Left lung (tissue), 10 donors: ENCODE data around the gene ECE1. TPM values are rescaled to one million over a fixed set of nuclear protein-coding genes. Genes with fewer than 3 reads are reported as not detected.
"Not testable (repeated sequence)": the region's sequence is repeated elsewhere in the genome, so short reads cannot be mapped to it uniquely, and the experiment has no call there.

Experiments
- ATAC-seq: fragments of 200-7000 bp; cut with Tn5 transposase; one replicate; pipeline ENCODE4 v1.9.1; 2020; ENCODE audit warnings: moderate library complexity
- DNase-seq, 4 donors: peaks; one replicate each; pipeline ENCODE4 v3.0.0-alpha.2; 2013 to 2020
- H3K27ac ChIP-seq, 2 donors: fragments of 200-600 bp; sonication (generic) in 1 of 2; one replicate each; pipeline versions ENCODE4 v1.5.0 to v1.8.0; 2020 to 2021
- H3K27me3 ChIP-seq, 2 donors: fragments of 200-600 bp; sonication (generic) in 1 of 2; one replicate each; pipeline versions ENCODE4 v1.5.0 to v1.8.0; 2020 to 2021
- H3K36me3 ChIP-seq, 2 donors: fragments of 200-600 bp; sonication (generic) in 1 of 2; one replicate each; pipeline versions ENCODE4 v1.5.0 to v1.8.0; 2020 to 2021
- H3K4me1 ChIP-seq, 2 donors: fragments of 200-600 bp; one replicate each; pipeline ENCODE4 v1.8.0; 2021
- H3K4me3 ChIP-seq, 2 donors: fragments of 200-600 bp; sonication (generic) in 1 of 2; one replicate each; pipeline versions ENCODE4 v1.5.0 to v1.8.0; 2020 to 2021; ENCODE audit warnings: mild to moderate bottlenecking in 1 of 2
- H3K9me3 ChIP-seq, 2 donors: fragments of 200-600 bp; sonication (generic) in 1 of 2; one replicate each; pipeline versions ENCODE4 v1.5.0 to v1.8.0; 2020 to 2021
- CTCF ChIP-seq, 2 donors: fragments of 200-600 bp; sonication (generic) in 1 of 2; IDR thresholded peaks; one replicate each; pipeline versions ENCODE4 v1.5.0 to v1.8.0; 2021; ENCODE audit warnings: antibody characterized with exemption in 2 of 2
- intact Hi-C, 2 donors: fragments of 100-400 bp; cut with DNase I; formaldehyde crosslinking; loops; one replicate each; pipeline versions ENCODE4 v1.11.2 to v1.14.2; 2022
- polyA plus RNA-seq, 6 donors: library from polyadenylated mRNA; unstranded; fragments of 120-200 nt; gene quantifications; one replicate each; pipeline ENCODE4 v1.2.1, GENCODE V29; 2013; ENCODE audit not compliant: insufficient read length in 6 of 6
- total RNA-seq, 2 donors: library from RNA; stranded (reverse); fragmentation: NEBNext Ultra II Directional; extraction: Animal tissue kit (Norgen Biotek cat#: 25700); gene quantifications; one replicate each; pipeline ENCODE4 v1.2.1, GENCODE V29; 2021
- donor health status: DM: no; HTN: yes; CAD: no.
- donor health status: DM: no; HTN: no; CAD: no.

Gene ECE1
- total and polyA plus RNA-seq, 8 donors = 76.7 to 107 (median 83.3) TPM

GRCh38 chr1:21291964-21292363, 1.7 kb upstream of the ECE1 start:
- Histone ChIP-seq H3K9me3 (no peaks in the 10 kb centered on the region), H3K4me1 (peaks cover 0 to 88% of the 10 kb centered on the region in 2 donors), H3K4me3 (no peak overlapping the region), H3K36me3 (no peaks in the 10 kb centered on the region), H3K27ac (peak overlapping the region; percentile 69 to 91), H3K27me3 (no peaks in the 10 kb centered on the region)
- no peak for DNase-seq
- TF ChIP-seq CTCF (IDR thresholded peaks at IDR 0.05) = no peak
- ATAC-seq = no peak
- intact Hi-C loops = no loop called here

- ATAC-seq (no peak), DNase-seq (no peak)
- intact Hi-C loops = no loop called here
- H3K27ac ChIP-seq = peak overlapping the region in 1 of 2 donors; percentile 89
- no peaks in the 10 kb centered on the region for H3K36me3 ChIP-seq
- no peak overlapping the region for H3K4me3 ChIP-seq
- no peak for TF ChIP-seq CTCF (IDR thresholded peaks at IDR 0.05)
- no peaks in the 10 kb centered on the region for H3K27me3 ChIP-seq
- H3K9me3 ChIP-seq = no peaks in the 10 kb centered on the region
- H3K4me1 ChIP-seq = peaks cover 0 to 93% of the 10 kb centered on the region in 2 donors
Measured at GRCh38 chr1:21291184-21291583, 921 bp upstream of the ECE1 start.

GRCh38 chr1:21290546-21290944, 282 bp upstream of the ECE1 start:
- intact Hi-C loops = no loop called here
- Histone ChIP-seq H3K4me1 (peaks cover 0 to 88% of the 10 kb centered on the region in 2 donors), H3K4me3 (peak overlapping the region; percentile 50 to 69), H3K36me3 (no peaks in the 10 kb centered on the region), H3K9me3 (no peaks in the 10 kb centered on the region), H3K27ac (peak overlapping the region; percentile 48 to 89), H3K27me3 (no peaks in the 10 kb centered on the region)
- TF ChIP-seq CTCF (IDR thresholded peaks at IDR 0.05) = no peak
- ATAC-seq = no peak
- no peak for DNase-seq

- ATAC-seq (no peak), DNase-seq (no peak)
- intact Hi-C loops = no loop called here
- Histone ChIP-seq H3K36me3 (peaks cover 0 to under 1% of the 10 kb centered on the region in 2 donors), H3K4me1 (peaks cover 7 to 88% of the 10 kb centered on the region in 2 donors), H3K27ac (peak overlapping the region; percentile 48 to 89), H3K4me3 (peak overlapping the region in 1 of 2 donors; percentile 69), H3K27me3 (no peaks in the 10 kb centered on the region), H3K9me3 (no peaks in the 10 kb centered on the region)
- no peak for TF ChIP-seq CTCF (IDR thresholded peaks at IDR 0.05)
Measured at GRCh38 chr1:21289127-21289526, 1.1 kb downstream of the ECE1 start.

- peaks cover 7 to 86% of the 10 kb centered on the region in 2 donors for H3K4me1 ChIP-seq
Measured at GRCh38 chr1:21287905-21288514, 2.3 kb downstream of the ECE1 start.

GRCh38 chr1:21285386-21285785, 4.9 kb downstream of the ECE1 start:
- intact Hi-C loops, ATAC-seq, H3K27me3 ChIP-seq, H3K9me3 ChIP-seq, H3K36me3 ChIP-seq, H3K4me3 ChIP-seq, DNase-seq: not testable (repeated sequence)
- Histone ChIP-seq H3K27ac (peak overlapping the region in 1 of 2 donors; percentile 60), H3K4me1 (peaks cover 8 to 76% of the 10 kb centered on the region in 2 donors)

More at GRCh38 chr1:21287905-21288514, 2.3 kb downstream of the ECE1 start:
- intact Hi-C loops = no loop called here
- no peak for ATAC-seq
- peak overlapping the region in 1 of 2 donors; percentile 89 for H3K27ac ChIP-seq
- H3K27me3 ChIP-seq = no peaks in the 10 kb centered on the region
- peaks cover 0 to 8% of the 10 kb centered on the region in 2 donors for H3K36me3 ChIP-seq
- DNase-seq = no peak
- H3K4me3 ChIP-seq = peak overlapping the region in 1 of 2 donors; percentile 69
- H3K9me3 ChIP-seq = no peaks in the 10 kb centered on the region
- no peak for TF ChIP-seq CTCF (IDR thresholded peaks at IDR 0.05)
